Breast epithelium (tissue), 3 donors: ENCODE results near the gene KCNQ5.

ENCODE experiments used
- POLR2AphosphoS5 ChIP-seq, 3 donors: sonication (generic); formaldehyde crosslinking; IDR thresholded peaks; one replicate each; pipeline ENCODE4 v1.6.1; 2017; ENCODE audit warnings: antibody characterized with exemption in 3 of 3
- TF ChIP-seq, protein P1 (sequence below), 3 donors: fragments of 450-650 bp; IDR thresholded peaks; one replicate each; pipeline ENCODE4 v1.5.1; 2016 to 2017; ENCODE audit warnings: antibody characterized with exemption in 3 of 3, mild to moderate bottlenecking in 3 of 3, moderate library complexity in 3 of 3

- TF ChIP-seq, protein P1, sequence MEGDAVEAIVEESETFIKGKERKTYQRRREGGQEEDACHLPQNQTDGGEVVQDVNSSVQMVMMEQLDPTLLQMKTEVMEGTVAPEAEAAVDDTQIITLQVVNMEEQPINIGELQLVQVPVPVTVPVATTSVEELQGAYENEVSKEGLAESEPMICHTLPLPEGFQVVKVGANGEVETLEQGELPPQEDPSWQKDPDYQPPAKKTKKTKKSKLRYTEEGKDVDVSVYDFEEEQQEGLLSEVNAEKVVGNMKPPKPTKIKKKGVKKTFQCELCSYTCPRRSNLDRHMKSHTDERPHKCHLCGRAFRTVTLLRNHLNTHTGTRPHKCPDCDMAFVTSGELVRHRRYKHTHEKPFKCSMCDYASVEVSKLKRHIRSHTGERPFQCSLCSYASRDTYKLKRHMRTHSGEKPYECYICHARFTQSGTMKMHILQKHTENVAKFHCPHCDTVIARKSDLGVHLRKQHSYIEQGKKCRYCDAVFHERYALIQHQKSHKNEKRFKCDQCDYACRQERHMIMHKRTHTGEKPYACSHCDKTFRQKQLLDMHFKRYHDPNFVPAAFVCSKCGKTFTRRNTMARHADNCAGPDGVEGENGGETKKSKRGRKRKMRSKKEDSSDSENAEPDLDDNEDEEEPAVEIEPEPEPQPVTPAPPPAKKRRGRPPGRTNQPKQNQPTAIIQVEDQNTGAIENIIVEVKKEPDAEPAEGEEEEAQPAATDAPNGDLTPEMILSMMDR (IDR thresholded peaks at IDR 0.05), result no peak
- TF ChIP-seq POLR2AphosphoS5 (IDR thresholded peaks at IDR 0.05), result no peak
These were observed 530.7 kb downstream of the KCNQ5 start for GRCh38 chr6:73152556-73152955.
